Measurements from ENCODE around the gene CD40LG.

The CD40LG gene

DNA sequence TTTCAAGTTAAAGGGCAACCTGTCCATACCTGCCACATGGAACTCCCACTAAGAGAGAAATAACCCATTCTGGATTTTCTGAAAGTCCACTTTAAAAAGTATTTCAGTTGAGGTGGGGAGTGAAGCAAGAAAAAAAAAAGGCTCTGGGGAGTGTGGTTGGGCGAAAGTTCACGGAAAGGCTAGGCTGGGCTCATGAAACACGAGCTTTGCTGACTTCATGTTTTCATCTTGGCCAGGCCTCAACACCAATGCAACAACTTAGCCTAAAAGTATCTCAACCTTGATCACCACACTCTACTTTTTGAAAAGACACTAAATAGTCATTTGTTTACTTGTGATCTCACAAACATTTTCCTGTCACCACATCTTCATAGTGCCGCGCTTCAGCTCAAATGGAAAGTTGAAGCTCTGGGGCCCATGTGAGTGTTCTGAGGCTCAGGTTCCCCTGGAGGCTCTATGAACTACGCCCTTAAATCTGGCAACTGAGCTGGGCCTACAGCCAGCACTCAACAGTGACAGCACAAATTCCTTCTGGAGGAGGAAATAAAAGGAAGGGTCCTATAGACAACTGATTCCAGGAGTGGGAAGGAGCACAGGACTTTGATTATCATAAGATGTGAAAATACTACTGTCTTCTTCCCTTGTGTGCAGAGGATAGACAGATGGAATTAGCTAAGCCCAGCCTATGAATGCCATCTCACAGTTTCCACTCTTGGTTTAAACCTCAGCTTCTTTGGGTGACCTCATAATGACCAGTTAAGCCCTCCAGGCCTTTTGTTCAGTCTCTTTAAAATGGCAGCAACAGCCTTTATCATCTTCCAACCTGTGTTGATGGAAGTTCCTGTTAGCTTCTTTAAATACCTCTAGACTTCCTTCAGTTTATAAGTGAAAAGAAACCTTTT lies 5.1 kb downstream of the CD40LG start:
- DNase-seq (ENCODE audit: low spot score) = no peak

GRCh38 chrX:136656361-136656964 lies 8.5 kb downstream of the CD40LG start:
- no peak for DNase-seq (ENCODE audit: low spot score)

DNA sequence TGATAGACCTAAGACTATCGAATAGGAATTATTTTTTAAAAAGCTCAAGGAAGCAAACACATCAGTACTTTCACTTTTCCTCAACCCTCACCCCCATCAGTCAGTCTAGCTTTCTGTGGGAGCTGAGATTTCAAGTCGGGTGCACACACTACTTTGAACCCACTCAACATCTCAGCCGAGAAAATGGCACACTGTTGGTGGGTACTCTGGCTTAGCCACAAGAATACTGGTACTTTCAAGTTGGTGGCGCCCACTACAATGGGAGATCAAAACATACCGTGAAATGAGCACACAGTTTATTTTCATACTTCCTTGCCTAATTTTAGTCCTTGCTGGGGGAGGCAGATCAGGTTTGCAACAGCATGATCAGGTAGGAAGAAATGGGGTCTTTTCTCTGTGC lies 10.2 kb downstream of the CD40LG start:
- DNase-seq (ENCODE audit: low spot score) = no peak

DNA sequence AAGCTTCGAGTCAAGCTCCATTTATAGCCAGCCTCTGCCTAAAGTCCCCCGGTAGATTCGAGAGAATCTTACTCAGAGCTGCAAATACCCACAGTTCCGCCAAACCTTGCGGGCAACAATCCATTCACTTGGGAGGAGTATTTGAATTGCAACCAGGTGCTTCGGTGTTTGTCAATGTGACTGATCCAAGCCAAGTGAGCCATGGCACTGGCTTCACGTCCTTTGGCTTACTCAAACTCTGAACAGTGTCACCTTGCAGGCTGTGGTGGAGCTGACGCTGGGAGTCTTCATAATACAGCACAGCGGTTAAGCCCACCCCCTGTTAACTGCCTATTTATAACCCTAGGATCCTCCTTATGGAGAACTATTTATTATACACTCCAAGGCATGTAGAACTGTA lies 11.2 kb downstream of the CD40LG start:
- DNase-seq (ENCODE audit: low spot score) = no peak

GRCh38 chrX:136660896-136661295 lies 12.9 kb downstream of the CD40LG start:
- no peak for DNase-seq (ENCODE audit: low spot score)

GRCh38 chrX:136662104-136662503 lies 14.1 kb downstream of the CD40LG start:
- DNase-seq (ENCODE audit: low spot score) = no peak

DNA sequence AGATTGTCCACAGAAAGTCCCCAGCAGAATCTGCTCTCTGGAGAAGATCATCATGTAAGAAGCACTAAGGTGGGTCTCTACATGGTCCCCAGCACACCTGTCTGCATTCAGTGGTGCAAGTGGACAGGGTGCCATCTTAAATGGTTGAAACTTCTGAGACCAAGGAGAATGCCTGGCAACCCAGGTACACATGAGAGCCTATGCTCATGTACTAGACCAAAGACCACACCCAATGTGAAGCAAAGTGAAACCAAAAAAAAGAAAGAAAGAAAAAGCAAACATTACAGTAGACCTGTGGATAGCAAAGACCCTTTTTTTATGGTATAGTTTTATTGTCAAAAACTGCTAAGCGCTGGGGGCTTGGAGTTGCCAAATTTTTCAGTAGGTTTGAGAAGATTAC lies 15.0 kb downstream of the CD40LG start:
- no peak for DNase-seq (ENCODE audit: low spot score)

DNA sequence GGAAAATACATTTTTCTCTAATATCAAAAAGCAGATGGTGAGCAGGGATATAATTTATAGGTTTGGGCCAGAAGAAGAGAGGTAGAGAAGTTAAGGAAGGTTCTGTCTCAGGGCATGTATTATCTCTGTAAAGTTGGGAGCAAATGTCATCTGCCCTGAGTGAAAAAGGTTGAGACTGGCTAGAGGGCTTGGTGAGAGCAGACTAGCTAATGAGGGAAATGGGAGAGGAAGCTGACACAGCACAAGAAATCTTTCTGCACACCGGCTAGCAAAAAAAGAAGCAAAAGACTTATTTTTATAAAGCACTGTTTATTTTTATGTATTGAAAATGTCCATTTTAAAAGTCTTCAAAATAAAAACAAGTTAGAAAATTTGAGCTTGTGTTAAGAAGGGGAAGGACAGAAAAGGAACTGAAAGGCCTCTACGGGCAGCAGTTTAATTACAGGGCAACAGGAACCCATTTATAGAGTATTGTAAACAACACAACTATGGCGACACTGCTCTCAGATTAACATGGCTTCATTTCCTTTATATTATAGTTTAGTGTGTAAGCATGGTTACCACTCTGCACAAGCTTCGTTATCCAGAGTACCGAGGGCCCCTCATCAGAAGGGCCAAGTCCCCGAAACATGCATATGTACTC lies 17.4 kb downstream of the CD40LG start:
- DNase-seq (ENCODE audit: low spot score) = no peak

GRCh38 chrX:136666088-136666487 lies 18.1 kb downstream of the CD40LG start:
- no peak for DNase-seq (ENCODE audit: low spot score)

- DNase-seq (ENCODE audit: low spot score) = no peak
Observed at GRCh38 chrX:136667446-136668168, 19.6 kb downstream of the CD40LG start.

DNA sequence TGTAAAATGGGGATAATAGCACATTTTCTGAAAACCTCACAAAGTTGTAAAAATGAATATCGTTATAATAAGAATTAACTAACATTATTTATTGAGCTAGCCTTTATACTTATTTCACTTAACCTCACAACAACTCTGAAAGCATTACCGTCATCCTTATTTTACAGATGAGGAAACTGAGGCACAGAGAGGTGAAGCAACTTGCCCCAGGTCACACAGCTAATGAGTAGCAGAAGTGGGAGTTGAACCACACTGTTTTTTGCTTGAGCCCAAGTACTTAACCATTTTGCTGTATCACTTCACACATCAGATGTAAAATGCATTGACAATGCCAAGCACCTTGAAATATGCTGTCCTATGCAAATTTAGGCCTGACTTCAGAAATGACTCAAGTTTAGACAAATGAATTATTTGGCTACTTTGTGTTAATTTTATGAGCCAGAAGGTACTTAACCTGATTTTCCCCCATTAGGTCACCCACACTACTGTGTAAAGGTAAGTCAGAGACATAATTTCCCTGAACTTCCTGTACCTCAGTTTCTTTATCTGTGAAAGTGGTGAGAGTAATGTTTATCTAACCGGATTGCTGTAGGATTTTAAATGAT lies 23.1 kb downstream of the CD40LG start:
- no peak for DNase-seq (ENCODE audit: low spot score)

DNA sequence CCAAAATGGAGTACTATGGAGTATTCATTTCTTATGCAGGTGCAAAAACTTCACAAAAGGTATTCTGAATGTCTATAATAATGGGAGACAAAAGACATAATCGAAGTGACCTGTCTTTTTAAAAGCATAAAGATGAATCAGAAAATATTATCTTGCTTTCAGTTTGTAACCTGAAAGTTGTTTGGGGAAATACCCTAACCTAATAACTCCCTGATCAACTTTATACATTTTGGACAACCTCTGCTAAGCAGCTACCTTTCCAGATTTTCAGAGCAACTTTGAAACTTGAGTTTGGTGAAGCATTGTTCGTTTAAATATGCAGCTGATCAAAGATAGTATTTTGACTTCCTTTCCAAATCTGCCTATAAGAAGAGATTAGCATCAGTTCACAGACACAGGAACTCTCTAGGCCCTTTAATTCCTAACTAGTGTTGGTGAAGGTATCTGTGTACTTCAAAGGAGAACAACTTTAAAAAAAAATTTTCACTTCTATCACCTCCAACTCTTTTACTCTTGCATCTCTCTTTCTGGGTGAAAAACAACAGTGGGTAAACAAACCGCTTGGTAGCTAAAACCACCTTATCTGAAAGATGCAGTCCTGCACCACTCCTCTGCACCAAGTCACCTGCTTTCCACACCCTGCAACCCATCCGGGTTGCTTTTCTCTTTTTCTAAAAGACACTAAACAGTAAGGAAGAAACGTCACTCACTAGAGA lies 26.5 kb downstream of the CD40LG start:
- DNase-seq (ENCODE audit: low spot score) = no peak

DNA sequence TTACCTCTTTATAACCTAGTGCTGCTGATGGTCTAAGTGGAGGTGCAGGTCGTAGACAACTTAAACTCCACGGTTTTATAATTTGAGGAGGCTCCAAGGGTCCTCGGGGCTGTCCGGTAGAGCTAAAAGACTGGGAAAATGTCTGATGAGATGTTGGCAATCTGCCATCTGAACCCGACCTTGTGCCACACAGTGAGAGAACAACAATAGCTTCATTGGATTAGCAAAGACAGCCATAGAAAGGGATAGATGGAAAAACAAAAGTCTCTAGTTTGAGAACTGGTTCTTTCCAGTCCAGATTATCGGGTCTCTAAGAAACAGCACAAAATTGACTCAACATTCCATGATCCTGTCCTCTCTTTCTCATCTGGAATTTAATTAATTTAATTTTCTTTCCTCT lies 31.6 kb downstream of the CD40LG start:
- no peak for DNase-seq (ENCODE audit: low spot score)

DNA sequence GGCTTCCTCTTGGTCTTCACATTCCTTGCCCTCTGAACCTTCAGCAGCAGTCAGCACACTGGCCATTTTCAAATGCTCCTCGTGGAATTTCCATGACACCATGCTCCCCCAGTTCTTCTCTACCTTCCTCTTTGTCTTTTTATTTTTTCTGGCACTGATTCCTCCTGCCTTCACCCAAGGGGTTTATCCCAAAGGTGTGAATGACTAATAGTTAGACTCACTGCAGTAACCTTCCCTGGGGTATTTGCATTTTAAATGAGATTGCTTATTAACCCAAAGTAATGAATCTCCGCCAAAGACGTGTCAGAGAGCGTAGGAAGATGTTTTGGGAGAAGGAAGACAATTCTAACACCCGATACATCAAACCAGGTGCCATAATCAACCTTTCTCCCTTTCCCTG lies 36.2 kb downstream of the CD40LG start:
- DNase-seq (ENCODE audit: low spot score) = no peak

GRCh38 chrX:136687457-136687856 lies 39.5 kb downstream of the CD40LG start:
- no peak for DNase-seq (ENCODE audit: low spot score)

- no peak for DNase-seq (ENCODE audit: low spot score)
Observed at GRCh38 chrX:136689436-136689835, 41.5 kb downstream of the CD40LG start.

DNA sequence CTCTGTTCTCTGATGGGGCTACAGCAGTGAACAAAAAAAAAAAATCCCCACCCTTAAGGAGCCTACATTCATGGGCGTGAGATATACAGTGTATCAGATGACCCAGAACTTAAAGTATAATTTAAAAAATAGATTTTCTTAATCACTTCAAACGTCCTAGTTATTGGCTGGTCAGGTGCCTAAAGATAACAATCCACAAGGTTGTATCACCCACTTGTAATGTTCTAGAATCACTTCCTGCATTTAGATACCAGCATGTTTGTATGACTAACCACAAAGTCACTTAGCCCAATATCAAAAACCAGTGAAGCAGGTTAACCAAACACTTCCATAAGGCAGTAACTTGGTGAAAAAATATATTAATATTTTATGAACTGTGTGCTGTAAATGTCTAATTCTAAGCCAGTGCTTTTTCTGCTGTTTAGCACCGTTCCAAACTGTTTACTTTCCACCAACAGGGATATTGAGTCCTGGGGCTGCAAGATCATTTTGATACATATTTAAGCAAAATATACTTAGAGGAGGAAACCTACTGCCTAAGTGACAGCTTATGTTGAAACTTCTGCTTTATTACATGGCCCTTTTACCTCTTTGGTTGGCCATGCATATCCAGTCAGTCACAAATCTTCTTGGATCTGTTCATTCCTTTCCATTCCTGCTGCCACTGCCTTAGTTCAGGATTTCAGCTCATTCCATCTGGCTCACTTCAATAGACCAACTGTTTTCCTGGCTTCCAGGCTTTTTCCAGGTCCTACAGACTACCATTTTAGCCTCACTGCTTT lies 43.3 kb downstream of the CD40LG start:
- DNase-seq (ENCODE audit: low spot score) = no peak

DNA sequence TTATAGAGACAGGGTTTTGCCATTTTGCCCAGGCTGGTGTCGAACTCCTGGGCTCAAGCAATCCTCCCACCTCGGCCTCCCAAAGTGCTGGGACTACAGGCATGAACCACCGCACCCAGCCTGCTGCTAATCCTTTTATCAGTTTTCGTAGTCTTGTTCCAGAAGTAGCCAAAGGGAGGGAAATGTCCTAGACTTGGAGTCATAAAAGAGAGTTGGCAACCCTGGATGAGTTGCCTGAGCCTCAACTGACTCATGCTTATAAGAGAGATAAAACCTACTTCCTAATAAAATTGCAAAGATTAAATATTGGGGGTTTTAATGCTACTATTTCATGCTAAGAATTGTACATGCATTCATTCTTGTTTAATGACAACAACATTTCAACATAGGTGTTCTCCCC lies 44.3 kb downstream of the CD40LG start:
- no peak for DNase-seq (ENCODE audit: low spot score)

DNA sequence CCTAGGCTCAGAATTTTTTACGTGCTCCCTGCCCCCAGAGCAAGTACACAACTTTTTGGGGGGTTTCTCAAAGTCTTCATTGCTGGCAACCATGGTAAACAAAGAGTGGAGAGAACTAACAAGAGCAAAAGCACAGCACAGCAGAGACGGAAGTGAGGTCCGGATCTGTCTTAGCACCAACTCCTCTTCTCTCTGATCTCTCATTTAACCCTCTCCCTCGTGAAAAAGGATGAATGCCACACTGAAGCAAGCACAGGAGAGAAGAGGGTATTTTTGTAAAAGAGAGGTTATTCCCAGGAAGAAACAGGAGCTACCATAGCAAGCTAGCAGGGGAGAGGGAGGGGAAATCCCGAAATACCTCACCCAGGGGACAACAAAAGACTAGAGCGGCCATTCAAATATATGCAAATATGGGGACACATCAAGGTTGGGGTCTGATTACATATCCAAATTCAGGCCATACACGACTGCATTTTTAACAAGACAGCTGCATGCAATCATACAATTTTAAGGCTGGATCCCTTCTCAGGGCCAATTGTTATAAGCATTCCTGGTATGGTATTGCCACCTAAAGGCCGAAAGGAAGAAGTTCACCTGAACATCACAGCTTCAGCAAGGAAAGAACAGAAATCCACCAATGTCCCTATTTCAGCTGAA lies 46.6 kb downstream of the CD40LG start:
- peak; percentile 19 for DNase-seq (ENCODE audit: low spot score)

DNA sequence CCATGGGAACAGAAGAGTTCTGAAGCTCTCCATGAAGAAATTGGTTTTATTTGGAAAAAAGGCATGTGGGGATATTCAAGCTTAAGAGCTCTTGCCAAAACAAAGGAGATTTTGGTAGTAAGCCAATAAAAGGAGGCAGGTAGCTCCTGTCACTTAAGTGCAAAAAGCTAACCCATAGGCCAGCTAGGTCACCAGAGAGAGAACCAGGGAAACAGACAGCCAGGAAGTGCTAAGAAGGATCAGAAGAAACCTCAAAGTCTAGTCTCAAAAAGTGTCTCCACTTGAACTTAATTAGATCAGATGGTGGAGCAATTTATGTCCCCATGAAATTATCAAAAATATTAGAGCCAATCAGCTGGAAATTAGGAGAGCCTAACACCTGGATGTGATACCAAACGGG lies 49.2 kb downstream of the CD40LG start:
- DNase-seq (ENCODE audit: low spot score) = no peak
